ENCODE measurements around the gene BIVM.

- TF ChIP-seq EZH2 (IDR thresholded peaks at IDR 0.05), result no peak
- no peak for TF ChIP-seq POLR2AphosphoS5 (IDR thresholded peaks at IDR 0.05; ENCODE audit: borderline replicate concordance, low read depth, low read length)
- TF ChIP-seq FOXP2 (optimal IDR thresholded peaks at IDR 0.05; ENCODE audit: control extremely low read depth, extremely low read length, insufficient read depth), result no peak
Measured at GRCh38 chr13:102807699-102808098, 8.8 kb downstream of the BIVM start.

Data from SK-N-MC (cell line).